NCI-H146 (cell line): Measurements from ENCODE around the gene DCAKD.
"Not testable (repeated sequence)": the region's sequence is repeated elsewhere in the genome, so short reads cannot be mapped to it uniquely, and the experiment has no call there.

Experiments used
- DNase-seq: peaks from one replicate; lab custom pipeline; 2025; lab: John Stamatoyannopoulos, UW

Gene DCAKD

DNA sequence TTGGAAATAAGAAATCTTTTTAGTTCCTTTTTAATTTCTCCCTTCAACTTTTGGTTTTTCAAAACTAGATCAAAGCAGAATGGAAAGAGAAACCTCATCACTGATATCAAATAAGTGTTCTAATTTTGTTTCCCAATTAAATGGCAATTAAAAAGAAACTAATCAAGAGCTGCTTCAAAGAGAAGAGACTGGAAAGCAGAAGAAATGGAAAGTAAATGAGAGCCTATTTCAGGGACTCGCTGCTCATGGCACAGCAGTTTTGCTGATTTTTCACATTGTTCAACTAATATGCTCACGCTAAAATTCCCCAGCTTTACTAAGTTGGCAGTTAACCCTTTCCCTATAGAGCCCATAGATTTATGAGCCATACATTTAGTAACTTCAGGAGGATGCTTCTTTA is 16.2 kb upstream of the DCAKD start:
- no peak for DNase-seq

DNA sequence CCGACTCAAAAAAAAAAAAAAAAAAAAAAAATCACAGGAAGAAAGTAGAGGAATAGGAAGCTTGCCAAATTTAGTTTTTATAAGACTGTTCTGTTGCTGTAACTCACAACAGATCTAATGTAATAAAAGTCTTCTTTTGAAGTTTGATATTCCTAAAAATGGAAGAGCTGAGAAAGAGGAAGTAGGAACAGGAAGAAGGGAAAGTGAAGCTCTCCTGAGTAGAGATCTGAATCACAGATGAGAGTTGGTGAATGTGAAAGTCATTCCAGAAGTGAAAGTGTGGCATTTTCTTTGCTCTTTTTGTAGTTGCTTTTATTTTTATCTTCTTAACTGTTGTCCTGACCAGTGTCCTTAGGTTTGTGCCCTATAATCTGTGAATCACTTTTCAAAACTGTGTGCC is 11.8 kb upstream of the DCAKD start:
- DNase-seq: no peak

DNA sequence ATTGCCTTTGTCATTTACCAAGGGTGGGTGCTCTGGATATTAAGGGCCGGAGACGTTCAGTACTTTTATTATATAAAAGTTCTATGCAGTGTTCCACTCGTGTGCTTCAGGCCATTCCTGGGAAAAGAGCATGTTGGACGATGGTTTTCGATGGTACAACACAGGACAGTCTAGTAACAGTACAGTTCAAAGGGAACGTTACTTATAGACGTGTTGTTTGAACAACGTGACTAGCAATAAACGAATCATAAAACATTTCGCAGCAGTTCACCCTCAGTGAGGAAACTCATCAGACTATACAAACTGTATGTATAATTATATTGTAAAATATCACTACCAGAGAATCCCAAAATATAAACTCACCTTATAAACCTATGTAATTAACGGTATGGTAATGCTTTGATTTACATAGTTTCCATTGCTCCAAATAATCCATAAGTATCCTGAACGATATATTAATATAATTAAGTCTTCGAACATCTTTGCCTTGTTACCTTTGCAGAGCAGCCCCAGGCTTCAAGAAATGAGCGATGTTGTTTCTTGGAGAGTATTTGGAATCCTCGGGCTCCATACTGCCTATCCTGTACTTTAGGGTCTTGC is 10.3 kb upstream of the DCAKD start:
- no peak for DNase-seq

DNA sequence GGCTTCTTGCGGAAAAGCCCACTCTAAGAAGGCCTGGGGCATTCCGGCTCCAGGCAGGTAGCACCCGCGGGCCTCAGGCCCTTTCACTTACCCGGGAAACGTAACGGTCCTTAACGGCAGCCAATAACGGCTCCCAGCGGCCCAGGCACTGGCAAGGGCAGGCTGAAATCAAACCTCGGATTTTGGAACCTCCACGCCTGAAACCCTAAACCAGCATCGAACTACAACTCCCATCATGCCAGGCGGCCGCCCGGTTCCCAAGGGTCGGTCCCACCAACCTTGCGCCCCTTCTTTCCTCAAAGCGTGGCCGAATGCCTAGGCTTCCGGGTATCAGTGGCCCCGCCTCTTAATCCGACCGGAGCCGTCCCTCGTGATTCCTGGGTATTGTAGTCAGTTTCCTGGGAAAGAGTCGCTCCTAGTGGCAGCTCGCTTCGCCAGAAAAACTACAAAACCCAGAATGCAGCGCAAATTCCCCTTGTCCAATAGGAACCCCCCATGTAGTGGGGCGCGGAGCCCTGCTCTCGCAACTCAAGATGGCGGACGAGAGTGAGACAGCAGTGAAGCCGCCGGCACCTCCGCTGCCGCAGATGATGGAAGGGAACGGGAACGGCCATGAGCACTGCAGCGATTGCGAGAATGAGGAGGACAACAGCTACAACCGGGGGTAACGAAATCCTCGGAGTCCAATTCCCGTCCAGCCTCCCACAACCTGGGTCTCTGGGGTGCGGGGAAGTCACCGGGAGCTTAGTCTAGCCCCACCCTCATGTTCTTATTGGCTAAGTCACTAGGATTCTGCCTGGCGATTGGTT is 9.6 kb upstream of the DCAKD start, which contains the start of gene NMT1:
TSS of gene NMT1 (plus strand) at position 521 of the 809 bp plus-strand sequence. CDS start at position 534, 13 bp downstream.
- DNase-seq: peak; percentile 99

DNA sequence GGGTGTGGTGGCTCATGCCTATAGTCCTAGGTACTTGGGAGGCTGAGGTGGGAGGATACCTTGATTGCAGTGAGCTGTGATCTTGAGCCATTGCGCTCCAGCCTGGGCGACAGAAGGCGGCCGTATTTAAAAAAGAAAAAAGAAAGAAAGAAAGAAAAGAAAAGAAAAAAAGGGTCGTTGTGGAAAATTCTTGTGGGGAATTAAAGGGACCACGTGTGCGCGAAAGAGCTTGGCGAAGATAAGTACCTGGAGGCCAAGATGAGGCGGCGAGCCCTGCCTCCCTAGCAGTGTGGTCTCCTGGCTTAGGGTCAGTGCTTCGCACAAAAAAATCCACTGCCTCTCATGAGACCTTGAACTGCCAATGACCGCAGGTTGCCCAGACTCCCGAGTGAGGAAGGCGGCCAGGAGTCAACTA is 9.0 kb upstream of the DCAKD start:
- DNase-seq: peak; percentile 70

DNA sequence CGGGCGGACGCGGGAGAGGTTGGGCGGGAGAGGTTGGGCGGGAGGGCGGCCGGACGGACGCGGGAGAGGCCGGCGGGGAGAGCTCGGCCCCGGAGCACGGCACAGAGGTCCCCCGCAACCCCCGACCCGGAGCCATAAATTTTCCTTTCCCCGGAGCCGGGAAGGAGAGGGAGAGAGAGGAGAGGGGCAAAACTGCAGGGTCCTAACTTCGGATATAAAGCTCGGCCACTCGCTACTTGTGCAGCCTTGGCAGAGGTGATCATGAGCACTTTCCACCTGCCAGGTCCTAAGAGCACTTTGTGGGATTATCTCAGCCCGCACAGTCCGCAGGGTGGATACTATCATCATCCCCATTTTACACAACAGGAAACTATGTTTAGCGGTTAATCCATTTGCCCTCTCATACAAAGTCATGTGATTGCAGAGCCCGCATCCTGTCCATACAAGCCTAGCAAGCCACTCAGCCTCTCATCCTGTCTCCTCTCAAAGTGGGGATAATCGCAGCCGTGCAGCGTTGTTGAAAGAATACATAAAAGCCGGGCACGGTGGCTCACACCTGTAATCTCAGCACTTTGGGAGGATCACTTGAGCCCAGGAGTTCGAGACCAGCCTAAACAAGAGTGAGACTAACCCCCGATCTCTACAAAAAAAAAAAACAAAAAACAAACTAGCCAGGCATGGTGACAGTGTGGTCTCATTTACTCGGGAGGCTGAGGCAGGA is 780 bp upstream of the DCAKD start:
- DNase-seq: peak; percentile 71

DNA sequence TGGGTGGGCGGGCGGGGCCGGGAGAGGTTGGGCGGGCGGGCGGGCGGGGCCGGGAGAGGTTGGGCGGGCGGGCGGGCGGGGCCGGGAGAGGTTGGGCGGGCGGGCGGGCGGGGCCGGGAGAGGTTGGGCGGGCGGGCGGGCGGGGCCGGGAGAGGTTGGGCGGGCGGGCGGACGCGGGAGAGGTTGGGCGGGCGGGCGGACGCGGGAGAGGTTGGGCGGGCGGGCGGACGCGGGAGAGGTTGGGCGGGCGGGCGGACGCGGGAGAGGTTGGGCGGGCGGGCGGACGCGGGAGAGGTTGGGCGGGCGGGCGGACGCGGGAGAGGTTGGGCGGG is 254 bp upstream of the DCAKD start:
- DNase-seq: not testable (repeated sequence)

DNA sequence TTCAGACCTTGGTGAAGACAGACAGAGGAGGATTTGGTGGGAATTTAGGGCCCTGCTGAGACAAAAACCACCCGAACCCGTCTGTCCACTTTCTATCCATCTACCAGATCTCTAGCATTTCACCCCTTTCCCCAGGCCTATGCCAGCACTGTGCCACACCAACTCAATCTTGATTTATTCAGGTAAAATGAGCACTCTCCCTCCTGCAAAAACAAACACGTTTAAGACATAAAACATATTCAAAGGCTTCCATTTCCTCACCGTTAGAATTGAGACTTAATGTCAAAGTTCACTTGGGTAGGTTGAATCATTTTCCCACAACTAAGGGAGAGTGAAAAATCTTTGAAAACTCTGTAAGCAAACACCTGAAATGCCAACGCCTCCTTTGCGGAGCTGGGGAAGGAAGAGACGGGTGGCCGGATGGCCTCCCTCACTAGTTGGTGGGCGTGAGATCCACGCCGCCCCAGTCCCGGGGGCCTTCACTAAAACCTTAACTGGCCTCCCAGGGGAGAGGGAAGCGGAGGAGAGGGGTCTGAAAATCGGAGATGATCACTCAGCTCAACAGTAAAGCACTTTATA is 862 bp downstream of the DCAKD start:
- peak; percentile 42 for DNase-seq

DNA sequence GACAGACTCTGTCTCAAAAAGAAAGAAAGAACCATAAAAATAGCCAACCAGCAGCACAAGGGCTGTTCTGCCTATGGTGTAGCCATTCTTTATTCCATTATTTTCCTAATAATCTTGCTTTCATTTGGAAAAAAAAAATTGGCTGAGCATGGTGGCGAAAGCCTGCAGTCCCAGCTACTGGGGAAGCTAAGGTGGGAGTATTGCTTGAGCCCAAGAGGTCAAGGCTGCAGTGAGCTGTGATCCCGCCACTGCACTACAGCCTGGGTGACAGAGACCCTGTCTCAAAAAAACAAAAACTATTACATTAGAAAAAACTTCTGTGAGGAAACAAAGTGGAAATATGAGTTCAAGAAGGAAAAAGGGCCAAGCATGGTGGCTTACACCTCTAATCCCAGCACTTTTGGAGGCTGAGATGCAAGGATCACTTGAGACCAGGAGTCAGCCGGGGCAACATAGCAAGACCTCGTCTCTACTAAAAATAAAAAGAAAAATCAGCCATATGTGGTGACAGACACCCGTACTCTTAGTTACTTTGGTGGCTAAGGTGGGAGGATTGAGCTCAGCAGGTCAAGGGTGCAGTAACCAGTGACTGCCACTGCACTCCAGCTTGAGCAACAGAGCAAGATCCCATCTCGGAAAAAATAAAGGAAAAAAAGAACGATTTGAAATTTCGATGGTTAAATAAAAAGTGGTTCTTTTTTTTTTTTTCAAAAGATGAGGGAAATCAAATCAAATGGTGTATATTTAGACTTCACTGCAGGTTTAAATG is 2.5 kb downstream of the DCAKD start:
- DNase-seq: no peak

DNA sequence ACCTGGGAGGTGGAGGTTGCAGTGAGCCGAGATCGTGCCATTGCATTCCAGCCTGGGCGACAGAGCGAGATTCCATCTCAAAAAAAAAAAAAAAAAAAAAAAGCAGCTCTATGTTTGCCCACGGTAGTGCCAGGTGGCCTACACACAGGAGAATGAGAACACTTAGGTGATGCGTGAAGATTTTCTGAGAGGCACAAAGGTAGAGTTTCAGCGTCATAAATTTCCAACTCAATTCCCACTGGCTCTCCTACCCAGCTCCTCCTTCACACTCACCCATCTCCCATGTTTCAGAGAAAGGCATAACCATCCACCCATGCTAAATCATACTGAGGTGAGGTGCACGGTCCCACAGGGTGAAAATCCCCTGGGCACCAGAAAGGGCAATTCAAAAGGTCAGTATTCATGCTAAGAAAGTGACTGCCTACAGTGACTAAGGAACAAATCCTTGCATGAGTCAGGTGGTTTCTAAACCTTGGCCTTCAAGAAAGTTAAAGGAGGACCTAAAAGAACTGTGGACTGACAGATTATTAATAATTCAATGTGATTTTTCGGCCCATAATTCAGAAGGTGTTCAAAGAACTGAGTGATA is 4.8 kb downstream of the DCAKD start:
- no peak for DNase-seq

DNA sequence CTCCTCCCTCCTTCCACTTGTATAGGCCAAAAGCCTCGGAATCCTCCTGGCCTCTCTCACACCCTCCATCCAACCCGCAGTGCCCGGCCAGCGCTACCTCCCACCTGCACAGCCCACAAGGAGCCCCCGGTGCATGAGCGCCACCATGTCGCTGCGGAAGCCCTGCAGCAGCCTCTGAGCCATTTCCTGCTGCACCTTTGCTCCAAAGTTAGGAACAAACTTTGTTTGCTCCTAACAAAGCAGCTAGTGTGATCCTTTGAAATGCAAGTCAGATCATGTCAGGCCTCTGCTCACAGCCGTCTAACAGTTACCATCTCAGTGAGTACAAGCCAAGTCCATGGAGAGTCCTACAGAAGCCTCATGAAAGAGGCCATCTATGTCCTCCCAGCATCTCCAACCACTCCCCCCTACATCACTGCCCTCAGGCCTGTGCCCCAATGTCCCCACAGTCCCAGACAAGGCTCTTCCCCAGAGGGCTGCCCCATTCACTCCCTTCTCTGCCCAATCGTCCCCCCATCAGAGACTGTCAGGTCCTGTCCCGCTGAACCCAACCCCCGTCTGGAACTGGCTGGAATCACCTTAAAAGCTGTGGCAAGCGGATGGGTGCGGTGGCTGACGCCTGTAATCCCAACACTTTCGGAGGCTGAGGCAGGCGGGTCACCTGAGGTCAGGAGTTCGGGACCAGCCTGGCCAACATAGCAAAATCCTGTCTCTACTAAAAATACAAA is 7.5 kb downstream of the DCAKD start:
- no peak for DNase-seq

DNA sequence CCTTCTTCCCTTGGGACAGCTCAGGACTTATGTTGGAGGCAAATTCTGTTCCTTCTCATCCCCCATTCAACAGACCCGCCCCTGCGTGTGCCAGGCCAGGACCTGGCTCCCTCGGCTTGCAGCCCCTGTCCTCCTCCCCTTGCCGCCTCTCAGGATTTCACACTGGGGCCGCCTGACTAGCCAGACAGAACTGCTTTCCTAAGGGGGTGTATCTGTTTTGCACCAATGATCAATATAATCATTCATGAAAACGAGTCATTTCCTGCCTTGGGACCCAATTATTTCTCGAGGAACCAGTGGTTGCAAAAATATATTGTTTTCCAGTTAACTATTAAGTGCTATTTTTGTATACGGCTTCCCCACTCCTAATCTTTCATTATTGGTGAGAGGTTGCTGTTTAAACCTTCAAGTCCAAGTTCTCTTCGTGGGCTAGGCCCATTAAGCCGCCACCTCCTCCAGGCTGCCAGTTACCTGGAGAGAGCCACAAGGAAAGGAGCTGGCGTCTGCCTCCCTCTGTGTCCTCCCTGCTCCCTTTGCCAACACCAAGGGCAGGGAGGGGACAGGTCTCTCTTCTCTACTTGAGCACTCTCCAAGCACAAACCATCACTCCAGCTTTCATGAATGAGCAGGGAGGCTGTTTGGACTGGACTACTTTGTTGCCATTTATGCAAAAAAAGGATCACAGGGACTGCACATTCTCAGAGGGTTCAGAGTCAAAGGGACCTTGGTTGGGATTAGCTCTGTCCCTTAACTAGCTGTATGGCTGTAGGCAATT is 8.9 kb downstream of the DCAKD start:
- DNase-seq: no peak

DNA sequence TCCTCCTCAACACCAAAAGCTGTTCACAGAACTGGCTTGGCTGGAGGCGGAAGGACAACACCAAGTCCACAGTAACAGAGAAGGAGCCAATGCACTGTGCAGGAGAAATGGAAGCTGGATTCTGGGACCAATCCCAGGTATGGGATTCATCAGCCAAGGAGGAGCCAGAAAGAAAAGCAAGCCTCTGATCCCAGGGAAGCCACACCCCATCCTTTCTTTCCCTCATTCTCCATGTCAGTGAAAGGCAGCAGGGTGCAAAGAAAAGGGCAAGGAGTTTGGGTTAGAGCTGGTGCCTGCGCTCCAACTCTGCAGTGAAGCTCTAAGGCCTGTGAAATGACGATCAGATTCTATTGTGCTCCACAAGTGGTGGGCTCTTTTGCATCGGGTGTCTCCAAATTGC is 11.0 kb downstream of the DCAKD start:
- no peak for DNase-seq

DNA sequence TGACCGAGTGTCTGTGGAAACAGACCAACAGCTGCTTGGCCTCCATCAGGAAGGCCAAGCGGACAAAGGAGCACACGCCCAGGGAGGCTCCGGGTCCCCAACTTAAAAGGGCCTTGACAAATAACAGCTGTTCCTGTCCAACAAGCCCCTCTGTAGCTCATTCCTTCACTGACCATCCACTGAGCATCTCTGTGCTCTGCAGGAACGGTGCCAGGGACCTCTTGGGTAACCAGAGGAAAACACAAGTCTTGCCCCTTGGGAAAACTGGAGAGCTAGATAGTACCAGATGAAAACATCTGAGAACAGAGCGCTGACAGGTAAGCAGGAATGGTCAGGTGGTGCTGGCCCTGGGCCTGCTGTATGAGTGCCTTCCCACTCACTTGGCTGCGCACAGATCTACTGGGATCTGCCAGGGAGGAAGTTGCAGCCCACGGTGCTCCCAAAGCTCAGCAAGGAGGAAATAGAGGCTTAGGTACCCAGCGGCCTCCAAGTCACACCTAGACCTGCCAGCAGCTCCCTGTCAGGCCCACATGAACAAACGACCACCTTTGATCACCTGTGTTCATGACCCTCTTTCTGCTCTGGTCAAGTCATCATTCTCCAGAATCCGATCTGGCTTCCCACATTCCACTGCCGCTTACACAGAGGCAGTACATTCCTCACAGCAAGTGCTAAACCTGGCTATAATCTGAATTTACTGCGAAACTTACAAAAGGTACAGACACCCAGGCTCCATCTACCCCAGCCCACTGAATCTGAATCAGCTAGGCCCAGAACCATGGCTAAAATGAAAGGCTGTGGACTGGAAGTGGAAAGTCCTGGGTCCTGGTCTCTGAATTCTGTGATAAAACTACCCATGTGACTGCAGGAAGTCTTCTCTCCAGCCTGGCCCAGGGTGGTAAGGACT is 12.5 kb downstream of the DCAKD start:
- no peak for DNase-seq

DNA sequence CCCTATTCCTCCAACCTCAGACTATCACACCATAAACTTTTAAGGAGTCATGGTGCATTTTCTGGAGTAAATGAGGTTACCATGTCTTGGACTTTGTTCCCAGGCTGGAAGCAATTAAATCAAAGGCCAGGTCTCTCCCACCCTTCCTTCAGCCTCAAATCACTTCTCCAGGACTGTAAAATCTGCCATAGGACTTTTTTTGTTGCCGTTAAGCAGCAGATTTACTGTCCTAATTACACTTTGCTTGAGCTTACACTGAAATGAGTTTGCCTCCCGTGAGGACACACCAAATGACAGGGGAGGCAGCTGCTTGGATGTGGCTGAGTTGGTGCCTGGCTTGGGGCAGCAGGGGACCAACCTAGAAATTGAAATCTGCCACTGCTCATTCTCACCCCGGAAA is 14.7 kb downstream of the DCAKD start:
- no peak for DNase-seq

DNA sequence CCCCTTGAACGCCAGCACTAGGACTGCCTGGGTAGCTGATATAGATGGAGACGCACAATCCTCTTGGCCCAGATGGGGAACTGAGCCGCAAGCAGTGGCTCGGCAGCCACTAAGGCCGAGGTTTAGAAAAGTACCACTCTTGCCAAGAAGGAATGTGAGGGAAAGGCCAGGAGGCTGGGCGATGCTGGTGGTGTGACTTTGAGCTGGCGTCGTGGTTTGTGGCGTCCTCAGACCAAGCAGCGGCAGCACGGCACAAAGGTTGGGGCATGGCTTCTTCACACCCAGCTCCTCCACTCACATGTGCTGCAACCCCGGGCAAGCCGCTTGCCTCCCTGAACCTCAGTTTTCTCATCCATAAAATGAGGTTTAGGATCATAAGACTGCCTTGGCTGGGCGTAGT is 15.6 kb downstream of the DCAKD start:
- DNase-seq: no peak

DNA sequence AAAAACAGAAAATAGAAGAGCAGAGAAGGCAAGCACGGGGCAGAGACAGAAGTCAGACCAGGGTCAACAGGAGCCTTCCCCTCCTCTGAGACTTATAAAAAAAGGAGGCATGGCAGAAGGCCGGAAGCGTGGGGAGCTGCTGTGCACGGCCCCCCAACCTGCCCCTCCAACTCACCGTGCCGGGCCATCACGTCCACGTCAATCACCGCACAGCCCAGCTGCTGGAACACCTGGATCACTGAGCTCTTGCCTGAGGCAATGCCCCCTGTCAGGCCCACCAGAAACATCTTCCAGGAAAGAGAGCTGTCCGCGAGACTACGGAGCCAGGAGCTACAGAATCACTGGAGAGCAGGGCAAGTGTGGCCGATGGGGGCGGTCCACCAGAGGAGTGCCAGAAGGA is 16.8 kb downstream of the DCAKD start:
- no peak for DNase-seq

DNA sequence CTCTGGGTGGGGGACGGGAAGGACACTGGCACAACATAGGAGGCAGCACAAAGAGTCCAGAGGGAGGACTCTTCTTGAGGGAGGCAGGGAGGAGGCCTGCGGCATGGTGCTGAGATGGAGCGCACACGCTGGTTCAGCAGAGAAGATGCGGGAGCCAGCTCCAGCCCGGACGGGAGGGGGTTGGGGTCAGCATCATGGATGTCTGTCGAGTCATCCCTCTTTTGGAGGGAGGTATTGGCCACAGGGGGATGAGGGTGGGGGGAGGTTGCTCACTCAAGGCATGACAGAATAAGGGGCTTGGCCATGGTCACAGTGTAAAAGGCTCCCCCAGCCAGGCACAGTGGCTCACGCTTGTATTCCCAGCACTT is 19.3 kb downstream of the DCAKD start:
- DNase-seq: no peak
